Activated CD4-positive, alpha-beta T cell treated with anti-CD3 and anti-CD28 coated beads, Interleukin-2, amount 50 U/mL, for 16 hours (primary cell): ENCODE data around the gene PRRT4.

ENCODE experiments used
- DNase-seq: peaks from one replicate; pipeline ENCODE4 v3.0.0-alpha.2; 2020

Gene PRRT4

GRCh38 chr7:128373606-128374005 lies 12.1 kb upstream of the PRRT4 start:
- no peak for DNase-seq

- DNase-seq = no peak
Measured at GRCh38 chr7:128370491-128370890, 9.0 kb upstream of the PRRT4 start.

GRCh38 chr7:128366986-128367385 lies 5.5 kb upstream of the PRRT4 start:
- no peak for DNase-seq

- DNase-seq = no peak
Measured at GRCh38 chr7:128366300-128366699, 4.8 kb upstream of the PRRT4 start.

- DNase-seq = no peak
Measured at GRCh38 chr7:128365432-128365831, 3.9 kb upstream of the PRRT4 start.

- no peak for DNase-seq
Measured at GRCh38 chr7:128364166-128364870, 2.8 kb upstream of the PRRT4 start.

- DNase-seq = no peak
Measured at GRCh38 chr7:128363261-128363721, 1.8 kb upstream of the PRRT4 start.

GRCh38 chr7:128362670-128363069 lies 1.2 kb upstream of the PRRT4 start:
- peak; percentile 34 for DNase-seq

- no peak for DNase-seq
Measured at GRCh38 chr7:128360359-128360678, 1.2 kb downstream of the PRRT4 start.

GRCh38 chr7:128359939-128360338 lies 1.6 kb downstream of the PRRT4 start:
- no peak for DNase-seq

- DNase-seq = no peak
Measured at GRCh38 chr7:128359336-128359735, 2.2 kb downstream of the PRRT4 start.

- DNase-seq = no peak
Measured at GRCh38 chr7:128358233-128358632, 3.3 kb downstream of the PRRT4 start.

- DNase-seq = no peak
Measured at GRCh38 chr7:128357217-128357613, 4.3 kb downstream of the PRRT4 start.

- no peak for DNase-seq
Measured at GRCh38 chr7:128356546-128357216, 4.8 kb downstream of the PRRT4 start.

GRCh38 chr7:128353610-128354009 lies 7.9 kb downstream of the PRRT4 start:
- no peak for DNase-seq

GRCh38 chr7:128353189-128353588 lies 8.3 kb downstream of the PRRT4 start:
- no peak for DNase-seq

- no peak for DNase-seq
Measured at GRCh38 chr7:128352636-128353035, 8.9 kb downstream of the PRRT4 start.

GRCh38 chr7:128352153-128352537 lies 9.3 kb downstream of the PRRT4 start:
- DNase-seq = peak; percentile 17

- no peak for DNase-seq
Measured at GRCh38 chr7:128351296-128352152, 10.0 kb downstream of the PRRT4 start.

GRCh38 chr7:128350708-128351295 lies 10.7 kb downstream of the PRRT4 start:
- DNase-seq = no peak

- no peak for DNase-seq
Measured at GRCh38 chr7:128349466-128349825, 12.0 kb downstream of the PRRT4 start.

GRCh38 chr7:128347647-128348097 lies 13.8 kb downstream of the PRRT4 start:
- DNase-seq = peak; percentile 51

- DNase-seq = no peak
Measured at GRCh38 chr7:128344431-128344774, 17.1 kb downstream of the PRRT4 start.
